HEK293 (cell line): ENCODE results near the gene SLC35A4.

Source experiments
- ATF2 ChIP-seq: fragments of 450-650 bp; formaldehyde crosslinking; IDR thresholded peaks from 2 replicates; pipeline ENCODE4 v1.5.1; 2016; ENCODE audit warnings: missing biosample characterization, missing genetic modification characterization, low read depth
- BCL11B ChIP-seq: fragments of 450-650 bp; formaldehyde crosslinking; IDR thresholded peaks from 2 replicates; pipeline ENCODE4 v1.5.1; 2016; ENCODE audit warnings: low read depth, missing biosample characterization, missing genetic modification characterization
- CTCF ChIP-seq: fragments of 450-650 bp; formaldehyde crosslinking; IDR thresholded peaks from 2 replicates; pipeline ENCODE4 v1.5.1; 2016; ENCODE audit warnings: missing biosample characterization, missing genetic modification characterization
- MYNN ChIP-seq: fragments of 450-650 bp; formaldehyde crosslinking; IDR thresholded peaks from 2 replicates; pipeline ENCODE4 v1.5.1; 2016; ENCODE audit warnings: missing biosample characterization, missing genetic modification characterization, borderline replicate concordance
- REST ChIP-seq: fragments of 450-650 bp; formaldehyde crosslinking; IDR thresholded peaks from 2 replicates; pipeline ENCODE4 v1.5.1; 2016; ENCODE audit warnings: missing biosample characterization, missing genetic modification characterization
- WT1 ChIP-seq: fragments of 450-650 bp; formaldehyde crosslinking; IDR thresholded peaks from 2 replicates; pipeline ENCODE4 v1.5.1; 2016; ENCODE audit warnings: missing biosample characterization, missing genetic modification characterization
- YY2 ChIP-seq: fragments of 450-650 bp; formaldehyde crosslinking; IDR thresholded peaks from 2 replicates; pipeline ENCODE4 v1.5.1; 2016; ENCODE audit warnings: missing biosample characterization, missing genetic modification characterization
- ZNF214 ChIP-seq: fragments of 450-650 bp; formaldehyde crosslinking; IDR thresholded peaks from 2 replicates; pipeline ENCODE4 v1.5.1; 2017; ENCODE audit warnings: missing biosample characterization, mild to moderate bottlenecking, missing genetic modification characterization, borderline replicate concordance
- ZNF302 ChIP-seq: fragments of 450-650 bp; formaldehyde crosslinking; IDR thresholded peaks from 2 replicates; pipeline ENCODE4 v1.5.1; 2016; ENCODE audit warnings: missing biosample characterization, missing genetic modification characterization, low read depth
- ZNF354C ChIP-seq: fragments of 450-650 bp; formaldehyde crosslinking; IDR thresholded peaks from 2 replicates; pipeline ENCODE4 v1.5.1; 2016; ENCODE audit warnings: missing biosample characterization, missing genetic modification characterization, low read depth, borderline replicate concordance
- ZNF654 ChIP-seq: fragments of 450-650 bp; formaldehyde crosslinking; IDR thresholded peaks from 2 replicates; pipeline ENCODE4 v1.5.1; 2016; ENCODE audit warnings: low read depth, missing biosample characterization, missing genetic modification characterization
- TF ChIP-seq, protein P1 (sequence below): fragments of 450-650 bp; formaldehyde crosslinking; IDR thresholded peaks from 2 replicates; pipeline ENCODE4 v1.5.1; 2016; ENCODE audit warnings: missing biosample characterization, missing genetic modification characterization, borderline replicate concordance
- TF ChIP-seq, protein P2 (sequence below): fragments of 450-650 bp; formaldehyde crosslinking; IDR thresholded peaks from 2 replicates; pipeline ENCODE4 v1.5.1; 2016; ENCODE audit warnings: missing biosample characterization, missing genetic modification characterization

DNA sequence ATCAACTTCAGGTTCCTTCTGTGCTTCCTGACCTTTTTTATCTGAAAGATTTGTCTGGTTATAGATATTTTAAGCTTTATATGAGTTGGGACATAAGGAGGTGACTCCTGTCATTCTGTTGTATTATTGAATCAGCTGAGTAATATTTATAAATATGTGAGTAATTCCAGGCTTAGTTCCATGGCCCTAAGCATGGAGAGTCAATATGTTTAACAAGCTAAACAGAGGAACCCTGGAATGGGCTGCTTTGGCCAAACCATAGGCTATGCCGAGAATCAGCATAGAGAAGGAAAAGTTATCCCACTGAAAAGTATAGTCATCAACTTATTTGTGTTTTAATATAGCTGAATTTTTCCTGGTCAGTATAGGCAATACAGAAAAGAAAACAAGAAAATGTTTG, 24.4 kb upstream of the SLC35A4 start:
- TF ChIP-seq, protein P1, sequence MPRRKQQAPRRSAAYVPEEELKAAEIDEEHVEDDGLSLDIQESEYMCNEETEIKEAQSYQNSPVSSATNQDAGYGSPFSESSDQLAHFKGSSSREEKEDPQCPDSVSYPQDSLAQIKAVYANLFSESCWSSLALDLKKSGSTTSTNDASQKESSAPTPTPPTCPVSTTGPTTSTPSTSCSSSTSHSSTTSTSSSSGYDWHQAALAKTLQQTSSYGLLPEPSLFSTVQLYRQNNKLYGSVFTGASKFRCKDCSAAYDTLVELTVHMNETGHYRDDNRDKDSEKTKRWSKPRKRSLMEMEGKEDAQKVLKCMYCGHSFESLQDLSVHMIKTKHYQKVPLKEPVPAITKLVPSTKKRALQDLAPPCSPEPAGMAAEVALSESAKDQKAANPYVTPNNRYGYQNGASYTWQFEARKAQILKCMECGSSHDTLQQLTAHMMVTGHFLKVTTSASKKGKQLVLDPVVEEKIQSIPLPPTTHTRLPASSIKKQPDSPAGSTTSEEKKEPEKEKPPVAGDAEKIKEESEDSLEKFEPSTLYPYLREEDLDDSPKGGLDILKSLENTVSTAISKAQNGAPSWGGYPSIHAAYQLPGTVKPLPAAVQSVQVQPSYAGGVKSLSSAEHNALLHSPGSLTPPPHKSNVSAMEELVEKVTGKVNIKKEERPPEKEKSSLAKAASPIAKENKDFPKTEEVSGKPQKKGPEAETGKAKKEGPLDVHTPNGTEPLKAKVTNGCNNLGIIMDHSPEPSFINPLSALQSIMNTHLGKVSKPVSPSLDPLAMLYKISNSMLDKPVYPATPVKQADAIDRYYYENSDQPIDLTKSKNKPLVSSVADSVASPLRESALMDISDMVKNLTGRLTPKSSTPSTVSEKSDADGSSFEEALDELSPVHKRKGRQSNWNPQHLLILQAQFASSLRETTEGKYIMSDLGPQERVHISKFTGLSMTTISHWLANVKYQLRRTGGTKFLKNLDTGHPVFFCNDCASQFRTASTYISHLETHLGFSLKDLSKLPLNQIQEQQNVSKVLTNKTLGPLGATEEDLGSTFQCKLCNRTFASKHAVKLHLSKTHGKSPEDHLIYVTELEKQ (tag by site-specific recombination) = no peak
- TF ChIP-seq ATF2 (tag by site-specific recombination) = no peak
- TF ChIP-seq ZNF302 (tag by site-specific recombination) = no peak
- no peak for TF ChIP-seq ZNF214 (tag by site-specific recombination)
- TF ChIP-seq CTCF = no peak
- TF ChIP-seq MYNN = no peak
- TF ChIP-seq YY2 = no peak
- no peak for TF ChIP-seq REST (tag by site-specific recombination)
- TF ChIP-seq ZNF654 (tag by site-specific recombination) = no peak
- no peak for TF ChIP-seq WT1 (tag by site-specific recombination)
- TF ChIP-seq ZNF354C = no peak
- TF ChIP-seq, protein P2, sequence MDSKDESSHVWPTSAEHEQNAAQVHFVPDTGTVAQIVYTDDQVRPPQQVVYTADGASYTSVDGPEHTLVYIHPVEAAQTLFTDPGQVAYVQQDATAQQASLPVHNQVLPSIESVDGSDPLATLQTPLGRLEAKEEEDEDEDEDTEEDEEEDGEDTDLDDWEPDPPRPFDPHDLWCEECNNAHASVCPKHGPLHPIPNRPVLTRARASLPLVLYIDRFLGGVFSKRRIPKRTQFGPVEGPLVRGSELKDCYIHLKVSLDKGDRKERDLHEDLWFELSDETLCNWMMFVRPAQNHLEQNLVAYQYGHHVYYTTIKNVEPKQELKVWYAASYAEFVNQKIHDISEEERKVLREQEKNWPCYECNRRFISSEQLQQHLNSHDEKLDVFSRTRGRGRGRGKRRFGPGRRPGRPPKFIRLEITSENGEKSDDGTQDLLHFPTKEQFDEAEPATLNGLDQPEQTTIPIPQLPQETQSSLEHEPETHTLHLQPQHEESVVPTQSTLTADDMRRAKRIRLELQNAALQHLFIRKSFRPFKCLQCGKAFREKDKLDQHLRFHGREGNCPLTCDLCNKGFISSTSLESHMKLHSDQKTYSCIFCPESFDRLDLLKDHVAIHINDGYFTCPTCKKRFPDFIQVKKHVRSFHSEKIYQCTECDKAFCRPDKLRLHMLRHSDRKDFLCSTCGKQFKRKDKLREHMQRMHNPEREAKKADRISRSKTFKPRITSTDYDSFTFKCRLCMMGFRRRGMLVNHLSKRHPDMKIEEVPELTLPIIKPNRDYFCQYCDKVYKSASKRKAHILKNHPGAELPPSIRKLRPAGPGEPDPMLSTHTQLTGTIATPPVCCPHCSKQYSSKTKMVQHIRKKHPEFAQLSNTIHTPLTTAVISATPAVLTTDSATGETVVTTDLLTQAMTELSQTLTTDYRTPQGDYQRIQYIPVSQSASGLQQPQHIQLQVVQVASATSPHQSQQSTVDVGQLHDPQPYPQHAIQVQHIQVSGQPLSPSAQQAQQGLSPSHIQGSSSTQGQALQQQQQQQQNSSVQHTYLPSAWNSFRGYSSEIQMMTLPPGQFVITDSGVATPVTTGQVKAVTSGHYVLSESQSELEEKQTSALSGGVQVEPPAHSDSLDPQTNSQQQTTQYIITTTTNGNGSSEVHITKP (tag by site-specific recombination) = no peak
- TF ChIP-seq BCL11B (tag by site-specific recombination) = no peak
